H1 (cell line): ENCODE data around the gene TRIP11. TPM values are rescaled to one million over a fixed set of nuclear protein-coding genes. Genes with fewer than 3 reads are reported as not detected.

Experiments
- CTCF ChIA-PET: fragments of 300-600 bp; sonication (Branson Sonifier 250); formaldehyde crosslinking; loops from one replicate; lab custom pipeline; 2021; ENCODE audit not compliant: partially characterized antibody; lab: Charles Lee
- POLR2A ChIA-PET: fragments of 300-600 bp; sonication (Branson Sonifier 250); formaldehyde crosslinking; loops from one replicate; lab custom pipeline; 2021; ENCODE audit warnings: inconsistent platforms; ENCODE audit not compliant: partially characterized antibody; lab: Charles Lee
- DNase-seq, 2 experiments: peaks; one replicate each; pipeline versions ENCODE4 v3.0.0 to v3.0.0-alpha.2; 2010 to 2022; ENCODE audit warnings: low spot score in 2 of 2, low read depth in 1 of 2, mixed read lengths in 1 of 2
- FAIRE-seq: peaks from 2 replicates; lab custom pipeline; 2011; peaks lifted over from hg19 to GRCh38; lab: Jason Lieb, UNC
- H2AFZ ChIP-seq: 2 replicates; pipeline ENCODE4 v1.8.1; 2012; ENCODE audit warnings: low read length, inconsistent platforms
- H2AK5ac ChIP-seq: 2 replicates; pipeline ENCODE4 v1.6.1; 2013; ENCODE audit warnings: low read depth, low read length
- H2BK120ac ChIP-seq: replicated peaks from 2 replicates; pipeline ENCODE3; 2013; ENCODE audit warnings: low read depth, low read length, inconsistent platforms
- H2BK12ac ChIP-seq: 2 replicates; pipeline ENCODE4 v1.6.1; 2013; ENCODE audit warnings: low read depth, low read length
- H2BK15ac ChIP-seq: 2 replicates; pipeline ENCODE4 v1.6.1; 2013; ENCODE audit warnings: low read length
- H2BK20ac ChIP-seq: 2 replicates; pipeline ENCODE4 v1.6.1; 2013; ENCODE audit warnings: low read length
- H2BK5ac ChIP-seq: 2 replicates; pipeline ENCODE4 v1.6.1; 2013; ENCODE audit warnings: low read depth, low read length
- H3K14ac ChIP-seq: 2 replicates; pipeline ENCODE4 v1.6.1; 2013; ENCODE audit warnings: inconsistent platforms; ENCODE audit not compliant: insufficient read length
- H3K18ac ChIP-seq: 2 replicates; pipeline ENCODE4 v1.6.1; 2013; ENCODE audit warnings: low read length; ENCODE audit errors: extremely low read depth
- H3K23ac ChIP-seq: 2 replicates; pipeline ENCODE4 v1.6.1; 2013; ENCODE audit warnings: inconsistent platforms; ENCODE audit not compliant: insufficient read length
- H3K23me2 ChIP-seq: 2 replicates; pipeline ENCODE4 v1.6.1; 2013; ENCODE audit warnings: low read depth, low read length
- H3K27ac ChIP-seq: 2 replicates; pipeline ENCODE4 v1.6.1; 2011; ENCODE audit warnings: low read depth, low read length, inconsistent platforms
- H3K27me3 ChIP-seq, 4 experiments: replicated peaks in 1 of 4; 1 replicate in 1 of 4; 2 replicates in 3 of 4; pipeline versions ENCODE4 v1.6.1 to v1.8.1; 2011 to 2013; ENCODE audit warnings: low read length in 3 of 4, mild to moderate bottlenecking in 3 of 4, inconsistent platforms in 2 of 4, mixed read lengths in 2 of 4, moderate library complexity in 1 of 4; ENCODE audit not compliant: control insufficient read depth in 3 of 4, insufficient read depth in 3 of 4; ENCODE audit errors: extremely low read depth in 1 of 4
- H3K36me3 ChIP-seq, 4 experiments: 2 replicates each; pipeline versions ENCODE4 v1.6.1 to v1.8.1; 2011 to 2013; ENCODE audit warnings: mild to moderate bottlenecking in 4 of 4, low read length in 3 of 4, moderate library complexity in 2 of 4, control low read depth in 1 of 4, inconsistent platforms in 1 of 4; ENCODE audit not compliant: insufficient read depth in 4 of 4, control insufficient read depth in 2 of 4
- H3K4ac ChIP-seq: replicated peaks from 2 replicates; pipeline ENCODE3; 2013; ENCODE audit warnings: low read length, low read depth, mixed read lengths, inconsistent platforms; ENCODE audit not compliant: insufficient read length
- H3K4me1 ChIP-seq, 4 experiments: replicated peaks in 1 of 4; 1 replicate in 1 of 4; 2 replicates in 3 of 4; pipeline versions ENCODE4 v1.6.1 to v1.8.1; 2011 to 2013; ENCODE audit warnings: low read length in 3 of 4, inconsistent platforms in 2 of 4, mixed read lengths in 1 of 4; ENCODE audit not compliant: insufficient read depth in 4 of 4, control insufficient read depth in 3 of 4
- H3K4me2 ChIP-seq, 2 experiments: 2 replicates each; pipeline versions ENCODE4 v1.6.1 to v1.8.1; 2011 to 2013; ENCODE audit warnings: low read depth in 2 of 2, low read length in 2 of 2, control low read depth in 1 of 2, inconsistent platforms in 1 of 2, mild to moderate bottlenecking in 1 of 2; ENCODE audit not compliant: insufficient read depth in 1 of 2
- H3K4me3 ChIP-seq, 4 experiments: fragments of 200-600, 300-600 bp in 1 of 4; sonication (generic), shearing (Covaris generic), sonication (Bioruptor Twin) in 1 of 4; 2 replicates each; pipeline versions ENCODE4 v1.5.1 to v1.8.1; 2011 to 2016; ENCODE audit warnings: low read length in 4 of 4, low read depth in 3 of 4, control low read depth in 2 of 4, inconsistent platforms in 2 of 4, mild to moderate bottlenecking in 2 of 4, mixed read lengths in 1 of 4, moderate library complexity in 1 of 4; ENCODE audit not compliant: insufficient read depth in 2 of 4; ENCODE audit errors: extremely low read depth in 1 of 4
- H3K56ac ChIP-seq: replicated peaks from 2 replicates; pipeline ENCODE3; 2013; ENCODE audit warnings: low read depth, mild to moderate bottlenecking, mixed read lengths, low read length, inconsistent platforms; ENCODE audit not compliant: insufficient read length
- H3K79me1 ChIP-seq: 2 replicates; pipeline ENCODE4 v1.6.1; 2013; ENCODE audit warnings: low read depth, low read length, control low read depth
- H3K79me2 ChIP-seq, 2 experiments: 2 replicates each; pipeline versions ENCODE4 v1.6.1 to v1.8.1; 2012 to 2013; ENCODE audit warnings: low read length in 2 of 2, mild to moderate bottlenecking in 2 of 2, inconsistent platforms in 1 of 2; ENCODE audit not compliant: insufficient read depth in 2 of 2, control insufficient read depth in 1 of 2
- H3K9ac ChIP-seq, 4 experiments: replicated peaks in 1 of 4; 1 replicate in 1 of 4; 2 replicates in 3 of 4; pipeline versions ENCODE4 v1.6.1 to v1.8.1; 2011 to 2013; ENCODE audit warnings: low read depth in 3 of 4, low read length in 3 of 4, control low read depth in 2 of 4, mild to moderate bottlenecking in 2 of 4, moderate library complexity in 2 of 4, inconsistent platforms in 1 of 4; ENCODE audit errors: extremely low read depth in 1 of 4
- H3K9me3 ChIP-seq, 2 experiments: 2 replicates each; pipeline versions ENCODE4 v1.6.1 to v1.8.1; 2012 to 2013; ENCODE audit warnings: mild to moderate bottlenecking in 2 of 2, moderate library complexity in 2 of 2, control low read depth in 1 of 2, inconsistent platforms in 1 of 2, low read depth in 1 of 2, low read length in 1 of 2, mixed read lengths in 1 of 2; ENCODE audit not compliant: insufficient read depth in 2 of 2
- H4K20me1 ChIP-seq, 2 experiments: replicated peaks in 1 of 2; 2 replicates each; pipeline versions ENCODE3 to v1.8.1; 2011 to 2013; ENCODE audit warnings: inconsistent platforms in 2 of 2, low read length in 2 of 2, mild to moderate bottlenecking in 1 of 2; ENCODE audit not compliant: insufficient read depth in 2 of 2, control insufficient read depth in 1 of 2
- H4K5ac ChIP-seq: 2 replicates; pipeline ENCODE4 v1.6.1; 2013; ENCODE audit warnings: low read length, low read depth, mixed read lengths, inconsistent platforms; ENCODE audit not compliant: insufficient read length
- H4K8ac ChIP-seq: 2 replicates; pipeline ENCODE4 v1.8.0; 2013; ENCODE audit warnings: mild to moderate bottlenecking, moderate library complexity, low read length, inconsistent platforms; ENCODE audit not compliant: insufficient read depth; ENCODE audit errors: extremely low read depth
- H4K91ac ChIP-seq: replicated peaks from 2 replicates; pipeline ENCODE3; 2013; ENCODE audit warnings: low read length, mixed read lengths, inconsistent platforms; ENCODE audit not compliant: insufficient read length
- E2F6 ChIP-seq: IDR thresholded peaks from 2 replicates; pipeline ENCODE4 v1.6.1; 2012; ENCODE audit warnings: inconsistent platforms
- POLR2AphosphoS5 ChIP-seq: IDR thresholded peaks from 2 replicates; pipeline ENCODE4 v1.6.1; 2011; ENCODE audit warnings: low read depth, low read length
- SAP30 ChIP-seq: fragments of 300-600 bp; sonication (generic); IDR thresholded peaks from 2 replicates; pipeline ENCODE4 v1.7.1; 2012; ENCODE audit warnings: low read length, moderate library complexity, mild to moderate bottlenecking, inconsistent platforms; ENCODE audit not compliant: insufficient read depth, insufficient replicate concordance
- USF2 ChIP-seq: IDR thresholded peaks from 2 replicates; pipeline ENCODE4 v1.6.1; 2011; ENCODE audit warnings: low read length, improper control_type of control experiment
- WGBS, 2 experiments: shearing (Covaris generic) in 1 of 2; methylation state at CpG; one replicate each; pipeline versions ENCODE4 v1.1.6 to v1.1.7; 2013 to 2015; ENCODE audit warnings: low lambda C conversion rate in 2 of 2, mixed read lengths in 2 of 2, inconsistent platforms in 1 of 2, low coverage in 1 of 2, missing lambda C conversion rate in 1 of 2; ENCODE audit not compliant: insufficient replicate concordance in 2 of 2, insufficient coverage in 1 of 2, insufficient read length in 1 of 2; ENCODE audit errors: extremely low coverage in 1 of 2, missing lambda C conversion rate in 1 of 2; 5-methylcytosine and 5-hydroxymethylcytosine counted together
- polyA plus RNA-seq, 7 experiments: library from polyadenylated mRNA; depleted of rRNA in 3 of 7; stranded (reverse) in 5 of 7; unstranded in 2 of 7; fragments of >200 nt in 5 of 7; fragments of 200-250 nt in 2 of 7; gene quantifications; 1 replicate in 5 of 7; 2 replicates in 1 of 7; 4 replicates in 1 of 7; pipeline versions ENCODE4 v1.2.1 to v1.2.3, GENCODE V29; 2011 to 2013; ENCODE audit warnings: missing spikeins in 2 of 7, mixed read lengths in 2 of 7
- total RNA-seq: library from RNA; stranded (reverse); fragmentation: NEBNext Ultra II Directional; extraction: Animal tissue kit (Norgen Biotek cat#: 25700); gene quantifications from 2 replicates; pipeline ENCODE4 v1.2.1, GENCODE V29; 2021

TRIP11 gene
- total and polyA plus RNA-seq, 2 of the 8 experiments (the other 6 are each of a cell fraction or from before 2014, with no cell fraction given): 3.3 to 30.4 TPM

- Histone ChIP-seq H3K79me1 (peaks cover 3% of the 10 kb centered on the region; the same call in 1 of the 2 replicates), H2BK5ac (peak overlapping the region; percentile 99), H3K56ac (peak overlapping the region; percentile 43), H3K4ac (no peak overlapping the region), H3K14ac (no peak overlapping the region), H3K23ac (no peak overlapping the region), H3K18ac (no peak overlapping the region), H2BK12ac (no peak overlapping the region), H4K5ac (no peak overlapping the region), H3K27me3 (no peaks in the 10 kb centered on the region), H3K4me1 (peaks cover 0 to 5% (median 3%) of the 10 kb centered on the region in 4 experiments; a peak in 5 of 7 replicates), H4K20me1 (peaks cover 2% of the 10 kb centered on the region in 2 experiments), H3K9me3 (no peaks in the 10 kb centered on the region), H2BK15ac (no peak overlapping the region), H4K8ac (no peak overlapping the region), H2BK20ac (no peak overlapping the region), H2AK5ac (no peak overlapping the region), H2BK120ac (no peak overlapping the region), H3K4me2 (peak overlapping the region; percentile 77 to 93), H3K27ac (peak overlapping the region; percentile 96; the same call in 1 of the 2 replicates), H2AFZ (0 out of 2 replicates have a peak overlapping the region, but pooled peaks have one; percentile 7), H3K23me2 (peaks cover 15% of the 10 kb centered on the region), H3K36me3 (no peaks in the 10 kb centered on the region), H3K79me2 (peaks cover 22 to 46% of the 10 kb centered on the region in 2 experiments), H3K4me3 (peak overlapping the region; percentile 83 to 98 (median 95)), H4K91ac (peak overlapping the region; percentile 11), H3K9ac (peak overlapping the region; percentile 67 to 99 (median 93))
- ChIA-PET CTCF (interaction anchor here (0.5 to 2.1 kb wide), 5 partner anchors 11 to 641 kb away, joined by 3 to 11 read pairs (median 3); partner anchors contain the start of gene ATXN3), POLR2A (interaction anchor here (0.6 to 3.3 kb wide), 14 partner anchors 8 to 82 kb away, joined by 3 to 24 read pairs (median 6); partner anchors contain the start of genes ATXN3, CPSF2 and NDUFB1)
- FAIRE-seq: no peak
- 20% methylated on average over 12 of the region's 13 CpGs; no CpG with 5 or more reads in 1 of the 2 experiments for WGBS, 2 experiments
- peak; percentile 43 for TF ChIP-seq USF2
- peak; percentile 71 for TF ChIP-seq SAP30
- TF ChIP-seq POLR2AphosphoS5: 0 out of 2 replicates have a peak, but pooled peaks have one; percentile 31
- TF ChIP-seq E2F6: no peak
- no peak for DNase-seq
Measured at GRCh38 chr14:92040431-92041051, 682 bp upstream of the TRIP11 start.
